Measurements from ENCODE around the gene ZNF831.
A peak's percentile ranks its signal among the peaks of the same experiment; 100 is the strongest.

Gene ZNF831

GRCh38 chr20:59163631-59164530 lies at the start of gene ZNF831:
TSS of gene ZNF831 (plus strand) at chr20:59163821. CDS start at chr20:59191020, 27,199 bp downstream.
- peak; percentile 31 for DNase-seq (ENCODE audit: low read depth)
- TF ChIP-seq CTCF (IDR thresholded peaks at IDR 0.05; ENCODE audit: low read depth, low read length, missing control alignments), result no peak
- H3K4me3 ChIP-seq (ENCODE audit: low read depth, low read length), result peak within 1 kb of the TSS; percentile 41

- no peak for DNase-seq (ENCODE audit: low read depth)
- TF ChIP-seq CTCF (IDR thresholded peaks at IDR 0.05; ENCODE audit: low read depth, low read length, missing control alignments), result no peak
Measured at GRCh38 chr20:59117526-59117925, 46.1 kb upstream of the ZNF831 start.

GRCh38 chr20:59118855-59119254 lies 44.8 kb upstream of the ZNF831 start:
- no peak for DNase-seq (ENCODE audit: low read depth)
- TF ChIP-seq CTCF (IDR thresholded peaks at IDR 0.05; ENCODE audit: low read depth, low read length, missing control alignments), result no peak
- H3K4me3 ChIP-seq (ENCODE audit: low read depth, low read length), result no peak overlapping the region

More at GRCh38 chr20:59117526-59117925, 46.1 kb upstream of the ZNF831 start:
- no peak overlapping the region for H3K4me3 ChIP-seq (ENCODE audit: low read depth, low read length)

- H3K4me3 ChIP-seq (ENCODE audit: low read depth, low read length), result no peak overlapping the region
- TF ChIP-seq CTCF (IDR thresholded peaks at IDR 0.05; ENCODE audit: low read depth, low read length, missing control alignments), result no peak
- no peak for DNase-seq (ENCODE audit: low read depth)
Measured at GRCh38 chr20:59120491-59120890, 43.1 kb upstream of the ZNF831 start.

GRCh38 chr20:59120919-59121318 lies 42.7 kb upstream of the ZNF831 start:
- DNase-seq (ENCODE audit: low read depth), result no peak
- no peak for TF ChIP-seq CTCF (IDR thresholded peaks at IDR 0.05; ENCODE audit: low read depth, low read length, missing control alignments)
- no peak overlapping the region for H3K4me3 ChIP-seq (ENCODE audit: low read depth, low read length)

- no peak overlapping the region for H3K4me3 ChIP-seq (ENCODE audit: low read depth, low read length)
- TF ChIP-seq CTCF (IDR thresholded peaks at IDR 0.05; ENCODE audit: low read depth, low read length, missing control alignments), result no peak
- DNase-seq (ENCODE audit: low read depth), result no peak
Measured at GRCh38 chr20:59121714-59122565, 41.7 kb upstream of the ZNF831 start.

All from GM12864 (cell line).